GM23338 (cell line): Measurements from ENCODE around the gene ARHGEF11. TPM values are rescaled to one million over a fixed set of nuclear protein-coding genes. Genes with fewer than 3 reads are reported as not detected.

Experiments used
- ATAC-seq: fragments of 200-7000 bp; cut with Tn5 transposase; 3 replicates; pipeline ENCODE4 v1.9.1; 2020
- DNase-seq: peaks from one replicate; pipeline ENCODE4 v3.0.0-alpha.2; 2015; ENCODE audit warnings: low spot score
- H2AFZ ChIP-seq: fragments of 200-600 bp; sonication (generic); 2 replicates; pipeline ENCODE4 v1.8.0; 2016; ENCODE audit warnings: antibody characterized with exemption, mild to moderate bottlenecking, moderate library complexity
- H3F3A ChIP-seq: fragments of 200-600 bp; sonication (generic); replicated peaks from 2 replicates; pipeline ENCODE4 v1.8.0; 2017; ENCODE audit warnings: antibody characterized with exemption, mixed run types, low read depth
- H3K27ac ChIP-seq: fragments of 200-600 bp; sonication (generic); 2 replicates; pipeline ENCODE4 v1.6.1; 2016; ENCODE audit warnings: low read depth
- H3K27me3 ChIP-seq: fragments of 200-600 bp; sonication (generic); 2 replicates; pipeline ENCODE4 v1.8.0; 2016; ENCODE audit warnings: mild to moderate bottlenecking, mixed run types, moderate library complexity; ENCODE audit not compliant: insufficient read depth
- H3K36me3 ChIP-seq: fragments of 200-600 bp; sonication (generic); 2 replicates; pipeline ENCODE4 v1.8.0; 2016; ENCODE audit warnings: mild to moderate bottlenecking; ENCODE audit not compliant: insufficient read depth
- H3K4me1 ChIP-seq: fragments of 200-600 bp; sonication (generic); 2 replicates; pipeline ENCODE4 v1.8.0; 2016; ENCODE audit warnings: mild to moderate bottlenecking, moderate library complexity; ENCODE audit not compliant: insufficient read depth
- H3K4me2 ChIP-seq: fragments of 200-600 bp; sonication (generic); 2 replicates; pipeline ENCODE4 v1.7.1; 2017; ENCODE audit warnings: mixed run types
- H3K4me3 ChIP-seq: fragments of 200-600 bp; sonication (generic); 2 replicates; pipeline ENCODE4 v1.6.1; 2016; ENCODE audit warnings: mixed run types
- H3K79me2 ChIP-seq: fragments of 200-600 bp; sonication (generic); replicated peaks from 2 replicates; pipeline ENCODE4 v1.8.0; 2017; ENCODE audit warnings: mild to moderate bottlenecking; ENCODE audit not compliant: insufficient read depth
- H3K9me2 ChIP-seq: fragments of 200-600 bp; sonication (generic); 2 replicates; pipeline ENCODE4 v1.8.0; 2017; ENCODE audit not compliant: insufficient read depth
- H4K20me1 ChIP-seq: fragments of 200-600 bp; sonication (generic); replicated peaks from 2 replicates; pipeline ENCODE4 v1.8.0; 2017; ENCODE audit warnings: mild to moderate bottlenecking; ENCODE audit not compliant: insufficient read depth
- H3K27ac Mint-ChIP-seq: 2 replicates; pipeline ENCODE4 v1.8.0; 2020; ENCODE audit warnings: inconsistent platforms, mild to moderate bottlenecking, moderate library complexity, mixed read lengths
- H3K27me3 Mint-ChIP-seq: 3 replicates; pipeline ENCODE4 v1.8.0; 2022; ENCODE audit warnings: low read depth, mild to moderate bottlenecking, moderate library complexity, mixed read lengths, inconsistent platforms; ENCODE audit not compliant: insufficient read depth, poor library complexity
- H3K36me3 Mint-ChIP-seq: 3 replicates; pipeline ENCODE4 v1.8.0; 2021; ENCODE audit warnings: low read depth, mild to moderate bottlenecking, inconsistent platforms, moderate library complexity, mixed read lengths
- H3K4me1 Mint-ChIP-seq: 3 replicates; pipeline ENCODE4 v1.8.0; 2020; ENCODE audit warnings: mild to moderate bottlenecking, inconsistent platforms, mixed read lengths
- H3K4me3 Mint-ChIP-seq: 3 replicates; pipeline ENCODE4 v1.8.0; 2021; ENCODE audit warnings: moderate library complexity, mild to moderate bottlenecking, inconsistent platforms, mixed read lengths
- H3K9me3 Mint-ChIP-seq: 3 replicates; pipeline ENCODE4 v1.8.0; 2020; ENCODE audit warnings: moderate library complexity, mild to moderate bottlenecking, inconsistent platforms, mixed read lengths
- CTCF ChIP-seq, 2 experiments: fragments of 200-600 bp in 1 of 2; sonication (generic) in 1 of 2; conservative IDR thresholded peaks; 2 replicates each; pipeline versions ENCODE4 v1.5.1 to v1.6.1; 2016 to 2017; ENCODE audit warnings: antibody characterized with exemption in 2 of 2, low read depth in 2 of 2, mild to moderate bottlenecking in 2 of 2, moderate library complexity in 1 of 2
- ETS1 ChIP-seq: IDR thresholded peaks from 2 replicates; pipeline ENCODE4 v1.6.1; 2016; ENCODE audit warnings: antibody characterized with exemption
- EZH2phosphoT487 ChIP-seq: fragments of 200-600 bp; sonication (generic); IDR thresholded peaks from one replicate; pipeline ENCODE4 v1.8.1; 2018; ENCODE audit warnings: antibody characterized with exemption; ENCODE audit not compliant: unreplicated experiment
- JUNB ChIP-seq: IDR thresholded peaks from one replicate; pipeline ENCODE4 v1.6.1; 2016; ENCODE audit warnings: antibody characterized with exemption; ENCODE audit not compliant: unreplicated experiment
- NANOG ChIP-seq: IDR thresholded peaks from 2 replicates; pipeline ENCODE4 v1.6.1; 2016; ENCODE audit warnings: antibody characterized with exemption, borderline replicate concordance
- POLR2AphosphoS5 ChIP-seq: IDR thresholded peaks from 2 replicates; pipeline ENCODE4 v1.6.1; 2016; ENCODE audit warnings: antibody characterized with exemption, low read depth
- REST ChIP-seq: IDR thresholded peaks from one replicate; pipeline ENCODE4 v1.6.1; 2018; ENCODE audit warnings: antibody characterized with exemption; ENCODE audit not compliant: unreplicated experiment
- STAT1 ChIP-seq: IDR thresholded peaks from one replicate; pipeline ENCODE4 v1.6.1; 2016; ENCODE audit warnings: antibody characterized with exemption; ENCODE audit not compliant: unreplicated experiment
- ZNF331 ChIP-seq: fragments of 250-450 bp; sonication (Bioruptor Pico); IDR thresholded peaks from 2 replicates; pipeline ENCODE4 v1.5.0; 2020; ENCODE audit warnings: low read depth, mild to moderate bottlenecking, moderate library complexity
- polyA plus RNA-seq: library from polyadenylated mRNA; unstranded; fragments of >200 nt; fragmentation: Nextera tagmentation; extraction: Ambion mirVana; gene quantifications from 2 replicates; pipeline ENCODE4 v1.2.1, GENCODE V29; 2016
- total RNA-seq: library from RNA; depleted of rRNA; stranded (reverse); fragments of >200 nt; shearing (Covaris generic); gene quantifications from 2 replicates; pipeline ENCODE4 v1.2.3, GENCODE V29; 2014

ARHGEF11 gene
- total and polyA plus RNA-seq, 2 experiments from 2014 or later: 12.3 to 33.7 TPM

- H3K27ac Mint-ChIP-seq: no peak overlapping the region
- no peaks in the 10 kb centered on the region; the same call in 1 of the 2 replicates for H4K20me1 ChIP-seq
- no peaks in the 10 kb centered on the region for H3K9me3 Mint-ChIP-seq
- H3K4me1 ChIP-seq: peaks cover 11% of the 10 kb centered on the region
- DNase-seq: no peak
- peaks cover 60% of the 10 kb centered on the region for H3K27me3 ChIP-seq
- H3K4me2 ChIP-seq: no peak overlapping the region
- TF ChIP-seq JUNB (no peak), STAT1 (no peak)
- H3K9me2 ChIP-seq: no peaks in the 10 kb centered on the region
- no peaks in the 10 kb centered on the region; the same call in 1 of the 2 replicates for H3F3A ChIP-seq
- no peak overlapping the region for H2AFZ ChIP-seq
- no peak overlapping the region for H3K27ac ChIP-seq
- H3K36me3 ChIP-seq: no peaks in the 10 kb centered on the region
- no peak overlapping the region for H3K4me3 Mint-ChIP-seq
- H3K27me3 Mint-ChIP-seq: peaks cover 24% of the 10 kb centered on the region
- peaks cover 16% of the 10 kb centered on the region for H3K4me1 Mint-ChIP-seq
- H3K4me3 ChIP-seq: no peak overlapping the region
- no peaks in the 10 kb centered on the region for H3K36me3 Mint-ChIP-seq
- ATAC-seq: no peak
- H3K79me2 ChIP-seq: no peaks in the 10 kb centered on the region
Observed at GRCh38 chr1:156914440-156914856, 131.1 kb downstream of the ARHGEF11 start.

GRCh38 chr1:156913809-156914387, 131.6 kb downstream of the ARHGEF11 start:
- H2AFZ ChIP-seq: peak overlapping the region; percentile 91; the same call in 1 of the 2 replicates
- Mint-ChIP-seq H3K27me3 (peaks cover 24% of the 10 kb centered on the region), H3K27ac (no peak overlapping the region), H3K4me3 (no peak overlapping the region), H3K36me3 (no peaks in the 10 kb centered on the region), H3K9me3 (no peaks in the 10 kb centered on the region), H3K4me1 (peaks cover 16% of the 10 kb centered on the region)
- no peaks in the 10 kb centered on the region; the same call in 1 of the 2 replicates for H4K20me1 ChIP-seq
- no peaks in the 10 kb centered on the region for H3K79me2 ChIP-seq
- no peaks in the 10 kb centered on the region for H3K9me2 ChIP-seq
- peaks cover 54% of the 10 kb centered on the region for H3K27me3 ChIP-seq
- DNase-seq (no peak), ATAC-seq (no peak)
- H3K4me3 ChIP-seq: no peak overlapping the region
- peaks cover 11% of the 10 kb centered on the region for H3K4me1 ChIP-seq
- H3K36me3 ChIP-seq: no peaks in the 10 kb centered on the region
- no peaks in the 10 kb centered on the region; the same call in 1 of the 2 replicates for H3F3A ChIP-seq
- peak overlapping the region; percentile 51; the same call in 1 of the 2 replicates for H3K4me2 ChIP-seq
- H3K27ac ChIP-seq: no peak overlapping the region
- TF ChIP-seq EZH2phosphoT487 (no peak), REST (no peak), ZNF331 (no peak), NANOG (no peak), STAT1 (no peak), CTCF (conservative IDR thresholded peaks at IDR 0.05; ENCODE audit: low read depth in 2 of 2) (no peak), ETS1 (no peak), POLR2AphosphoS5 (no peak)
